ENCODE results near the gene SLC44A5. TPM values are rescaled to one million over a fixed set of nuclear protein-coding genes. Genes with fewer than 3 reads are reported as not detected.

Gene SLC44A5
- total RNA-seq, 1 experiment from 2014 or later = 2.4 TPM

DNA sequence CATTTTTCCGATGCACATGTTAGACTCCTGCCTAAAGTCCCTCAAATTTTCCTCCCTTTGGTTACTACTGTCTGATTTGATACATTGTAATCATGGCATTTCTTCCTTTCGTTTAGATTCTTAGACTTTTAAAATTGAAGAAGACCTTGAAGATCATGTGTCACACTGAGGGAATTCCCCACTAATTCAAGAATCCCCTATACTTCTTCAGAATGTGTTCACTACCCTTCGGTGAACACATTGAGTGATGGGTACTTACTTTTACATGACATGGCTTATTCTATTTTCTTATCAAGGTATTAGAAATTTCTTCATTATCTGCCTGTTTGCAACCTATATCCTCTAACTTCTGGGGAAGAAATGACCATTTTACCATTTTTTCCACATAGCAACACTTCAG is 390.8 kb downstream of the SLC44A5 start:
- TF ChIP-seq CTCF (conservative IDR thresholded peaks at IDR 0.05) = no peak
- no peak overlapping the region for H4K5ac ChIP-seq (ENCODE audit: insufficient read length, low read depth, low read length)
- Mint-ChIP-seq H3K36me3 (ENCODE audit: insufficient read depth in 1 of 3, low read depth in 3 of 3) (no peaks in the 10 kb centered on the region), H3K4me3 (no peak overlapping the region), H3K9me3 (no peaks in the 10 kb centered on the region), H3K27ac (no peak overlapping the region), H3K4me1 (no peaks in the 10 kb centered on the region), H3K27me3 (ENCODE audit: low read depth) (no peaks in the 10 kb centered on the region)
- H3K27ac ChIP-seq (ENCODE audit: insufficient read length, low read depth, low read length) = no peak overlapping the region
- WGBS (ENCODE audit: extremely low coverage, insufficient read length, low lambda C conversion rate) = no CpG with 5 or more reads among the region's 3 CpGs
- no peaks in the 10 kb centered on the region for H3K27me3 ChIP-seq (ENCODE audit: insufficient read depth, low read length)
- no peak overlapping the region for H2AFZ ChIP-seq (ENCODE audit: low read length)
- no peak overlapping the region for H4K8ac ChIP-seq (replicated peaks; ENCODE audit: insufficient read length, low read depth, low read length)
- no peaks in the 10 kb centered on the region for H3K4me1 ChIP-seq (ENCODE audit: insufficient read depth, low read length)
- no peak overlapping the region for H2AK5ac ChIP-seq (ENCODE audit: insufficient read length, low read length)
- no peaks in the 10 kb centered on the region for H3K79me1 ChIP-seq (ENCODE audit: insufficient read depth, low read depth, low read length, poor library complexity, severe bottlenecking)
- no peaks in the 10 kb centered on the region for H4K20me1 ChIP-seq (ENCODE audit: control insufficient read depth, insufficient read depth, insufficient read length)
- H2BK120ac ChIP-seq (ENCODE audit: low read depth, low read length, poor library complexity, severe bottlenecking) = no peak overlapping the region
- H3K23ac ChIP-seq (ENCODE audit: insufficient read length, low read depth, low read length) = no peak overlapping the region
- H3K18ac ChIP-seq (ENCODE audit: insufficient read length, low read depth, low read length) = no peak overlapping the region
- no peak overlapping the region for H4K91ac ChIP-seq (ENCODE audit: insufficient read length, low read depth, low read length)
- no peak overlapping the region for H3K4me2 ChIP-seq (ENCODE audit: insufficient read depth, insufficient read length, low read length)
- H3K4ac ChIP-seq (ENCODE audit: low read depth, low read length) = no peak overlapping the region
- no peak overlapping the region for H2BK15ac ChIP-seq (ENCODE audit: low read depth, low read length)
- no peak overlapping the region for H3K9ac ChIP-seq (ENCODE audit: extremely low read depth, insufficient read length, low read length)
- no peak overlapping the region for H3K14ac ChIP-seq (ENCODE audit: insufficient read depth, low read length)
- no peak overlapping the region for H2BK5ac ChIP-seq (ENCODE audit: insufficient read length, low read length)
- H3T11ph ChIP-seq (ENCODE audit: low read length) = no peak overlapping the region
- H2BK12ac ChIP-seq (ENCODE audit: insufficient read length, low read depth, low read length) = no peak overlapping the region
- no peak overlapping the region for H2BK20ac ChIP-seq (ENCODE audit: low read depth, low read length, poor library complexity, severe bottlenecking)
- H3K23me2 ChIP-seq (ENCODE audit: insufficient read length, low read depth, low read length, poor library complexity, severe bottlenecking) = no peaks in the 10 kb centered on the region
- H3K79me2 ChIP-seq (ENCODE audit: insufficient read depth, low read length) = no peaks in the 10 kb centered on the region
- DNase-seq = no peak
- H3K56ac ChIP-seq (ENCODE audit: insufficient read length, low read depth, low read length) = no peak overlapping the region
- H3K9me3 ChIP-seq (ENCODE audit: control insufficient read depth, low read depth, low read length) = no peaks in the 10 kb centered on the region
